BE2C (cell line): ENCODE measurements around the gene OXCT2.

ENCODE experiments used
- DNase-seq: peaks from one replicate; pipeline ENCODE4 v3.0.0-alpha.2; 2020
- H3K27me3 ChIP-seq: fragments of 250-450 bp; sonication (Bioruptor Pico); 2 replicates; pipeline ENCODE4 v1.5.1; 2020; ENCODE audit warnings: mild to moderate bottlenecking
- H3K36me3 ChIP-seq: fragments of 250-450 bp; sonication (Bioruptor Pico); 2 replicates; pipeline ENCODE4 v1.5.1; 2020; ENCODE audit warnings: mild to moderate bottlenecking
- H3K4me1 ChIP-seq: fragments of 250-450 bp; sonication (Bioruptor Pico); 2 replicates; pipeline ENCODE4 v1.5.1; 2020
- H3K4me3 ChIP-seq: 2 replicates; pipeline ENCODE4 v1.5.1; 2011; ENCODE audit warnings: low read depth, low read length
- H3K9me3 ChIP-seq: fragments of 250-450 bp; sonication (Bioruptor Pico); 2 replicates; pipeline ENCODE4 v1.5.1; 2020
- CTCF ChIP-seq: IDR thresholded peaks from 2 replicates; pipeline ENCODE4 v1.5.1; 2012; ENCODE audit warnings: mild to moderate bottlenecking, low read depth, low read length

Gene OXCT2

DNA sequence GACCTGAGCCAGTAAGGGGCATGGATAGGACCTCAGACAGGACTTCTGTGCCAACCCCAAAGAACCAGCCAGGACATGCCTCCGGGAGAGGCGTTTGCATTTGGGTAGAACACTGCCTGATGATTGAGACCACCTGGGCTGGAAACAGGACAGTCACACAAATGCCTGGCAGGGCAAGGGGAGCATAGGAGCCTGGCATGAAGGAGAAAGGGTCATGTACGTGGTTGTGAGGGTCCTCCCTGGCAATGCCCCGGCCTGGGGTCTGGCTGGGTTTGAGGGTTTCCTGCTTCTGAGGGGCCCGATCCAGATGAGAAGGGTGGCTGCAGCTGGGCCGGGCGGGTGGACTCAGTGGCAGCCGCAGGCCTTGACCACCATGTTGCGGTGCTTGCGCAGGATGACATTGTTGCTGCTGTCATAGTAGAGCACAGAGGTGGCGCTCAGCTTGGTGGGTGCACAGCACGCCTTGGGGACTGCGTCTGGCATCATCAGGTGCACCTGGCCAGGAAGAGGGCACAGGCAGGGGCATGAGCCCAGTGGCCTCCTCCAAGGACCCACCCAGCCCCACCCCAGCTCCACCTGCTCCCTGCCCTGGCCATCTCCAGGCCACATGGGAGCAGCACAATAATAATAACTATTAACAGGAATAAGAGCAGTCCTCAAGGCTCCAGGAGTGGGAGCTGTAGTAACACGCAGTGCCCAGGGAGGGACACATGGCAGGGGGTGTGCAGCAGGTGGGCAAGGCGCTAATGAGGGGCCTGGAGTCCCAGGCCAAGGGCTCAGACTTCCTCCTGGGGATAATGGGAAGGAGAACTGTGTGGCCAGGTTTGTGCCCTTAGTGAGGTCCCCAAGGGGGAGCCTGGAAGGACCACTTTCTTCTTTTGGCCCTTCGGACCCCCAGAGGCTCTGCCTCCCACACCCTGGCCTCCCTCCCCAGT is 10.8 kb downstream of the OXCT2 start:
- Histone ChIP-seq H3K9me3 (no peaks in the 10 kb centered on the region), H3K4me3 (no peak overlapping the region), H3K36me3 (no peaks in the 10 kb centered on the region), H3K27me3 (no peaks in the 10 kb centered on the region), H3K4me1 (no peaks in the 10 kb centered on the region)
- no peak for DNase-seq
- TF ChIP-seq CTCF: no peak

- DNase-seq: no peak
- no peaks in the 10 kb centered on the region for H3K36me3 ChIP-seq
- TF ChIP-seq CTCF: no peak
- no peaks in the 10 kb centered on the region for H3K4me1 ChIP-seq
- H3K4me3 ChIP-seq: no peak overlapping the region
- no peaks in the 10 kb centered on the region for H3K27me3 ChIP-seq
- H3K9me3 ChIP-seq: no peaks in the 10 kb centered on the region
Observed at GRCh38 chr1:39759436-39759726, 11.8 kb downstream of the OXCT2 start.

- Histone ChIP-seq H3K27me3 (no peaks in the 10 kb centered on the region), H3K9me3 (no peaks in the 10 kb centered on the region), H3K36me3 (no peaks in the 10 kb centered on the region; the same call in 1 of the 2 replicates), H3K4me1 (no peaks in the 10 kb centered on the region), H3K4me3 (no peak overlapping the region)
- DNase-seq: no peak
- no peak for TF ChIP-seq CTCF
Observed at GRCh38 chr1:39758556-39759435, 12.4 kb downstream of the OXCT2 start.

- Histone ChIP-seq H3K27me3 (no peaks in the 10 kb centered on the region), H3K4me3 (no peak overlapping the region), H3K4me1 (no peaks in the 10 kb centered on the region), H3K36me3 (peaks cover 7% of the 10 kb centered on the region; the same call in 1 of the 2 replicates), H3K9me3 (no peaks in the 10 kb centered on the region)
- DNase-seq: no peak
- TF ChIP-seq CTCF: no peak
Observed at GRCh38 chr1:39757501-39757900, 13.6 kb downstream of the OXCT2 start.

- no peak for TF ChIP-seq CTCF
- Histone ChIP-seq H3K36me3 (peaks cover 13% of the 10 kb centered on the region), H3K4me3 (no peak overlapping the region), H3K4me1 (no peaks in the 10 kb centered on the region), H3K9me3 (no peaks in the 10 kb centered on the region), H3K27me3 (no peaks in the 10 kb centered on the region)
- DNase-seq: no peak
Observed at GRCh38 chr1:39755965-39756659, 15.0 kb downstream of the OXCT2 start.
